MM.1S (cell line): Measurements from ENCODE around the gene CSTPP1.

Experiments used
- EZH2 ChIP-seq: fragments of 300-600 bp; sonication (generic); optimal IDR thresholded peaks from 2 replicates; pipeline ENCODE3; 2017; ENCODE audit warnings: low read depth, mild to moderate bottlenecking, antibody characterized with exemption, low read length, mixed read lengths
- TF ChIP-seq, protein P1 (sequence below): fragments of 300-600 bp; sonication (generic); IDR thresholded peaks from 2 replicates; pipeline ENCODE4 v1.5.1; 2016; ENCODE audit warnings: antibody characterized with exemption, low read length, mixed read lengths

DNA sequence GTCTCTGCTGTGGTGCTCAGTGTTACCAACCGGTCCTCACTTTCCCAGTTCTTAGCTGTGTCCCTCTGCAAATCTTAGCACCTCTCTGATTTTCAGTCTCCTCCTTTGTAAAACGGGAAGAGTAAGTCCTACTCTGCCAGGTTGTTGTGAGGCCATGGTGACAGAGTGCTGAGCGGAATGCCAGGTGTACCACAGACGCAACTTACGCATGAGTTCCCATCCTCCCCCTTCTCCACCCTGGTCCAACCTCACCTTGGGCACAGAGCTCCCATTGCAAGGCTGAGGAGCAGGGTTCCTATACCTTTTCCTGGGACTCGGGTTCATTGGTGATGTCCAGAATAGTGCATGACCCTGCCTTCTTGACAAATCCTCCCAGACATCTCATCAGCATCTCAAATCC is 270.9 kb downstream of the CSTPP1 start:
- TF ChIP-seq, protein P1, sequence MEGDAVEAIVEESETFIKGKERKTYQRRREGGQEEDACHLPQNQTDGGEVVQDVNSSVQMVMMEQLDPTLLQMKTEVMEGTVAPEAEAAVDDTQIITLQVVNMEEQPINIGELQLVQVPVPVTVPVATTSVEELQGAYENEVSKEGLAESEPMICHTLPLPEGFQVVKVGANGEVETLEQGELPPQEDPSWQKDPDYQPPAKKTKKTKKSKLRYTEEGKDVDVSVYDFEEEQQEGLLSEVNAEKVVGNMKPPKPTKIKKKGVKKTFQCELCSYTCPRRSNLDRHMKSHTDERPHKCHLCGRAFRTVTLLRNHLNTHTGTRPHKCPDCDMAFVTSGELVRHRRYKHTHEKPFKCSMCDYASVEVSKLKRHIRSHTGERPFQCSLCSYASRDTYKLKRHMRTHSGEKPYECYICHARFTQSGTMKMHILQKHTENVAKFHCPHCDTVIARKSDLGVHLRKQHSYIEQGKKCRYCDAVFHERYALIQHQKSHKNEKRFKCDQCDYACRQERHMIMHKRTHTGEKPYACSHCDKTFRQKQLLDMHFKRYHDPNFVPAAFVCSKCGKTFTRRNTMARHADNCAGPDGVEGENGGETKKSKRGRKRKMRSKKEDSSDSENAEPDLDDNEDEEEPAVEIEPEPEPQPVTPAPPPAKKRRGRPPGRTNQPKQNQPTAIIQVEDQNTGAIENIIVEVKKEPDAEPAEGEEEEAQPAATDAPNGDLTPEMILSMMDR, result no peak
- no peak for TF ChIP-seq EZH2
